Measurements from ENCODE around the gene BPIFB6.

GRCh38 chr20:33072362-33072761, 40.9 kb downstream of the BPIFB6 start:
- no peak for TF ChIP-seq CTCF (tag by site-specific recombination; IDR thresholded peaks at IDR 0.05)
- no peak for TF ChIP-seq ZNF571 (tag by site-specific recombination; IDR thresholded peaks at IDR 0.05)
- TF ChIP-seq ZNF121 (tag by site-specific recombination; IDR thresholded peaks at IDR 0.05), result no peak
- TF ChIP-seq ZNF302 (tag by site-specific recombination; IDR thresholded peaks at IDR 0.05; ENCODE audit: low read depth), result no peak
- TF ChIP-seq ZNF692 (tag by site-specific recombination; IDR thresholded peaks at IDR 0.05), result no peak
- TF ChIP-seq ZSCAN30 (tag by site-specific recombination; IDR thresholded peaks at IDR 0.05), result no peak
- TF ChIP-seq REST (tag by site-specific recombination; IDR thresholded peaks at IDR 0.05), result no peak
- TF ChIP-seq ZNF843 (tag by site-specific recombination; IDR thresholded peaks at IDR 0.05), result no peak
- no peak for TF ChIP-seq ELK4 (IDR thresholded peaks at IDR 0.05; ENCODE audit: borderline replicate concordance, low read depth, low read length)
- TF ChIP-seq ZBTB11 (tag by site-specific recombination; conservative IDR thresholded peaks at IDR 0.05; ENCODE audit: low read depth), result no peak
- no peak for TF ChIP-seq ZSCAN16 (tag by site-specific recombination; IDR thresholded peaks at IDR 0.05)
- TF ChIP-seq ZNF561 (tag by site-specific recombination; IDR thresholded peaks at IDR 0.05; ENCODE audit: borderline replicate concordance), result no peak
- no peak for TF ChIP-seq SCRT1 (tag by site-specific recombination; IDR thresholded peaks at IDR 0.05; ENCODE audit: borderline replicate concordance)
